Measurements from ENCODE around the gene KIF13A. TPM values are rescaled to one million over a fixed set of nuclear protein-coding genes. Genes with fewer than 3 reads are reported as not detected.

The KIF13A gene
- total RNA-seq, 2 experiments from 2014 or later: 0.91 to 1.4 TPM

GRCh38 chr6:17856306-17856705, 131.1 kb downstream of the KIF13A start:
- TF ChIP-seq, protein P1, sequence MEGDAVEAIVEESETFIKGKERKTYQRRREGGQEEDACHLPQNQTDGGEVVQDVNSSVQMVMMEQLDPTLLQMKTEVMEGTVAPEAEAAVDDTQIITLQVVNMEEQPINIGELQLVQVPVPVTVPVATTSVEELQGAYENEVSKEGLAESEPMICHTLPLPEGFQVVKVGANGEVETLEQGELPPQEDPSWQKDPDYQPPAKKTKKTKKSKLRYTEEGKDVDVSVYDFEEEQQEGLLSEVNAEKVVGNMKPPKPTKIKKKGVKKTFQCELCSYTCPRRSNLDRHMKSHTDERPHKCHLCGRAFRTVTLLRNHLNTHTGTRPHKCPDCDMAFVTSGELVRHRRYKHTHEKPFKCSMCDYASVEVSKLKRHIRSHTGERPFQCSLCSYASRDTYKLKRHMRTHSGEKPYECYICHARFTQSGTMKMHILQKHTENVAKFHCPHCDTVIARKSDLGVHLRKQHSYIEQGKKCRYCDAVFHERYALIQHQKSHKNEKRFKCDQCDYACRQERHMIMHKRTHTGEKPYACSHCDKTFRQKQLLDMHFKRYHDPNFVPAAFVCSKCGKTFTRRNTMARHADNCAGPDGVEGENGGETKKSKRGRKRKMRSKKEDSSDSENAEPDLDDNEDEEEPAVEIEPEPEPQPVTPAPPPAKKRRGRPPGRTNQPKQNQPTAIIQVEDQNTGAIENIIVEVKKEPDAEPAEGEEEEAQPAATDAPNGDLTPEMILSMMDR (IDR thresholded peaks at IDR 0.05): no peak
- intact Hi-C loops (cut with DNase I, micrococcal nuclease): no loop called here
- H3K4me3 Mint-ChIP-seq: no peak overlapping the region

DNA sequence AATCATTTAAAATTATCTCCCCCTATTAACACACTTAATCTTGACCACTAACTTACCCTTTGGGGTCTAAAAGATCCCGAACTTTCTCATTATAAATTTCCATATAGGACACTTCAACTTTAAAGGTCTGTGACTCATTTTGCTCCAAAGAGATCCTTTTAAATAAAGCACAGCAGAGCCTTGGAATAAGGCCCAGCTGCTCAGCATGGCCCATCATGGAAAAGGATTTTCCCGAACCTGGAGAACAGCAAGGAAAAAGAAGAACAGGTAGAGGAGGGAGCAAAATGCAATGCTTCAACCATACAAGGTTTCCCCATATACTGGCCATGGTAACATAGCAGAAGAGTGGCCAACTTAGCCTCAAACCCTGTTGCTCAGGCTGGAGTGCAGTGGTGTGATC, 132.1 kb downstream of the KIF13A start:
- H3K4me3 ChIP-seq (ENCODE audit: low read length): no peak overlapping the region
- no peaks in the 10 kb centered on the region for H3K4me1 ChIP-seq (ENCODE audit: insufficient read depth, low read length)
- TF ChIP-seq, protein P1 (IDR thresholded peaks at IDR 0.05): no peak
- no peaks in the 10 kb centered on the region for H3K27me3 ChIP-seq (ENCODE audit: control insufficient read depth in 1 of 2, insufficient read depth in 2 of 2, low read length in 2 of 2)
- ChIA-PET CTCF (no interaction called here), POLR2A (interaction anchor here (0.8 kb wide), 1 partner anchor 24 kb away, joined by 3 read pairs; no protein-coding TSS in a partner anchor)
- H3K36me3 Mint-ChIP-seq (ENCODE audit: low read depth): no peaks in the 10 kb centered on the region
- H3K27ac Mint-ChIP-seq: no peak overlapping the region
- intact Hi-C loops (cut with DNase I, micrococcal nuclease): no loop called here
- no peak for DNase-seq
- H3K9me3 ChIP-seq (ENCODE audit: control insufficient read depth in 1 of 2, insufficient read depth in 1 of 2, low read length in 2 of 2): no peaks in the 10 kb centered on the region
- no peaks in the 10 kb centered on the region for H3K9me3 Mint-ChIP-seq
- H3K4me3 Mint-ChIP-seq: no peak overlapping the region
- H3K36me3 ChIP-seq (ENCODE audit: insufficient read depth, low read length): no peaks in the 10 kb centered on the region
- no peak for ATAC-seq (ENCODE audit: poor library complexity)
- no peak overlapping the region for H3K27ac ChIP-seq (ENCODE audit: low read depth in 1 of 2, low read length in 2 of 2)
- no peaks in the 10 kb centered on the region for H3K27me3 Mint-ChIP-seq
- H3K4me1 Mint-ChIP-seq (ENCODE audit: low read depth): no peaks in the 10 kb centered on the region

More at GRCh38 chr6:17856306-17856705, 131.1 kb downstream of the KIF13A start:
- Mint-ChIP-seq H3K27me3 (no peaks in the 10 kb centered on the region), H3K4me1 (ENCODE audit: low read depth) (no peaks in the 10 kb centered on the region), H3K27ac (no peak overlapping the region), H3K9me3 (no peaks in the 10 kb centered on the region), H3K36me3 (ENCODE audit: low read depth) (no peaks in the 10 kb centered on the region)
- no peak for ATAC-seq (ENCODE audit: poor library complexity)
- Histone ChIP-seq H3K27me3 (ENCODE audit: control insufficient read depth in 1 of 2, insufficient read depth in 2 of 2, low read length in 2 of 2) (no peaks in the 10 kb centered on the region), H3K4me1 (ENCODE audit: insufficient read depth, low read length) (no peaks in the 10 kb centered on the region), H3K36me3 (ENCODE audit: insufficient read depth, low read length) (no peaks in the 10 kb centered on the region), H3K9me3 (ENCODE audit: control insufficient read depth in 1 of 2, insufficient read depth in 1 of 2, low read length in 2 of 2) (no peaks in the 10 kb centered on the region), H3K27ac (ENCODE audit: low read depth in 1 of 2, low read length in 2 of 2) (no peak overlapping the region), H3K4me3 (ENCODE audit: low read length) (no peak overlapping the region)
- DNase-seq: no peak
- ChIA-PET POLR2A (no interaction called here), CTCF (no interaction called here)

DNA sequence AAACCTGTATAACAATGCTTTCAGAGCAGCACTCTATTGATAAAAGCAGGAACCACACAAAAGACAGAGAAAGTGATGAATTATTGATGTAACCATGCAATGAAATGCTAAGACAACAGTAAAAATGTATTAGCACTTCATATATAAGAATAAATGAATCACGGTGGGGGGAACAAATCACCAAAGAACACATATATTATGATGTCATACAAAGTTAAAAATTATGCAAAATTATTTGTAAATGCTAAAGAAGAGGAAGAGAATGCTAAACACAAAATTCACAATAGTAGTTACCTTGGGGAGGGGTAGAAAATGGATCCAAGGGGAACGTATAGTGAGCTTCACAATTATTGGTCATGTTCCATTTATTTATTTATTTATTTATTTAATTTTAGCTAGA, 133.9 kb downstream of the KIF13A start:
- Mint-ChIP-seq H3K9me3 (no peaks in the 10 kb centered on the region), H3K4me1 (ENCODE audit: low read depth) (no peaks in the 10 kb centered on the region), H3K36me3 (ENCODE audit: low read depth) (no peaks in the 10 kb centered on the region), H3K27me3 (no peaks in the 10 kb centered on the region), H3K4me3 (no peak overlapping the region), H3K27ac (no peak overlapping the region)
- POLR2A ChIA-PET: no interaction called here
- H3K27me3 ChIP-seq (ENCODE audit: control insufficient read depth in 1 of 2, insufficient read depth in 2 of 2, low read length in 2 of 2): no peaks in the 10 kb centered on the region
- no peaks in the 10 kb centered on the region for H3K36me3 ChIP-seq (ENCODE audit: insufficient read depth, low read length)
- no peak overlapping the region for H3K4me3 ChIP-seq (ENCODE audit: low read length)
- intact Hi-C loops (cut with DNase I, micrococcal nuclease): no loop called here
- CTCF ChIA-PET: no interaction called here
- no peak overlapping the region for H3K27ac ChIP-seq (ENCODE audit: low read depth in 1 of 2, low read length in 2 of 2)
- DNase-seq: no peak
- no peaks in the 10 kb centered on the region for H3K9me3 ChIP-seq (ENCODE audit: control insufficient read depth in 1 of 2, insufficient read depth in 1 of 2, low read length in 2 of 2)
- TF ChIP-seq, protein P1 (IDR thresholded peaks at IDR 0.05): no peak
- no peaks in the 10 kb centered on the region for H3K4me1 ChIP-seq (ENCODE audit: insufficient read depth, low read length)
- ATAC-seq (ENCODE audit: poor library complexity): no peak

Data from CD4-positive, alpha-beta T cell (primary cell).